Measurements from ENCODE around the gene PTPN14. TPM values are rescaled to one million over a fixed set of nuclear protein-coding genes. Genes with fewer than 3 reads are reported as not detected.

The PTPN14 gene
- total and polyA plus RNA-seq, 3 donors from 2014 or later: 14.8 to 59.2 (median 42.2) TPM

- TF ChIP-seq POLR2A (IDR thresholded peaks at IDR 0.05) (no peak), CTCF (IDR thresholded peaks at IDR 0.05) (no peak)
- intact Hi-C loops (cut with DNase I; ENCODE audit: low total_unique reads): no loop called here
- Histone ChIP-seq H3K27me3 (no peaks in the 10 kb centered on the region), H3K27ac (no peak overlapping the region), H3K36me3 (ENCODE audit: low read depth, missing control alignments) (no peaks in the 10 kb centered on the region), H3K9me3 (no peaks in the 10 kb centered on the region), H3K4me1 (no peaks in the 10 kb centered on the region), H3K4me3 (no peak overlapping the region)
- no peak for DNase-seq
- 93 to 98% methylated on average over 2 of the region's 2 CpGs for WGBS, 2 donors
Observed at GRCh38 chr1:214349781-214350180, 201.6 kb downstream of the PTPN14 start.

- no peak for DNase-seq
- no peak overlapping the region for H3K4me3 ChIP-seq
- TF ChIP-seq CTCF (IDR thresholded peaks at IDR 0.05): no peak
- no peak for TF ChIP-seq POLR2A (IDR thresholded peaks at IDR 0.05)
- H3K4me1 ChIP-seq: no peaks in the 10 kb centered on the region
- H3K9me3 ChIP-seq: no peaks in the 10 kb centered on the region
- 94 to 99% methylated on average over 5 of the region's 5 CpGs for WGBS, 2 donors
- no peak overlapping the region for H3K27ac ChIP-seq
- H3K27me3 ChIP-seq: no peaks in the 10 kb centered on the region
- no peaks in the 10 kb centered on the region for H3K36me3 ChIP-seq (ENCODE audit: low read depth, missing control alignments)
- intact Hi-C loops (cut with DNase I; ENCODE audit: low total_unique reads): no loop called here
Observed at GRCh38 chr1:214349008-214349407, 202.4 kb downstream of the PTPN14 start.

GRCh38 chr1:214344897-214345296, 206.5 kb downstream of the PTPN14 start:
- no peaks in the 10 kb centered on the region for H3K27me3 ChIP-seq
- no peak overlapping the region for H3K4me3 ChIP-seq
- DNase-seq: no peak
- TF ChIP-seq CTCF (IDR thresholded peaks at IDR 0.05) (no peak), POLR2A (IDR thresholded peaks at IDR 0.05) (no peak)
- H3K9me3 ChIP-seq: no peaks in the 10 kb centered on the region
- no peaks in the 10 kb centered on the region for H3K4me1 ChIP-seq
- no peak overlapping the region for H3K27ac ChIP-seq
- intact Hi-C loops (cut with DNase I; ENCODE audit: low total_unique reads): no loop called here
- H3K36me3 ChIP-seq (ENCODE audit: low read depth, missing control alignments): no peaks in the 10 kb centered on the region

GRCh38 chr1:214342525-214342924, 208.9 kb downstream of the PTPN14 start:
- Histone ChIP-seq H3K36me3 (ENCODE audit: low read depth, missing control alignments) (no peaks in the 10 kb centered on the region), H3K27ac (no peak overlapping the region), H3K4me1 (no peaks in the 10 kb centered on the region), H3K9me3 (no peaks in the 10 kb centered on the region), H3K4me3 (no peak overlapping the region), H3K27me3 (no peaks in the 10 kb centered on the region)
- no peak for TF ChIP-seq POLR2A (IDR thresholded peaks at IDR 0.05)
- no peak for TF ChIP-seq CTCF (IDR thresholded peaks at IDR 0.05)
- DNase-seq: no peak
- intact Hi-C loops (cut with DNase I; ENCODE audit: low total_unique reads): no loop called here

GRCh38 chr1:214341932-214342331, 209.5 kb downstream of the PTPN14 start:
- Histone ChIP-seq H3K4me3 (no peak overlapping the region), H3K36me3 (ENCODE audit: low read depth, missing control alignments) (no peaks in the 10 kb centered on the region), H3K27ac (no peak overlapping the region), H3K4me1 (no peaks in the 10 kb centered on the region), H3K27me3 (no peaks in the 10 kb centered on the region), H3K9me3 (no peaks in the 10 kb centered on the region)
- no peak for DNase-seq
- TF ChIP-seq CTCF (IDR thresholded peaks at IDR 0.05) (no peak), POLR2A (IDR thresholded peaks at IDR 0.05) (no peak)
- 81 to 82% methylated on average over 3 of the region's 3 CpGs for WGBS, 2 donors
- intact Hi-C loops (cut with DNase I; ENCODE audit: low total_unique reads): no loop called here
